Measurements from ENCODE around the gene DMRTA2.

DNA sequence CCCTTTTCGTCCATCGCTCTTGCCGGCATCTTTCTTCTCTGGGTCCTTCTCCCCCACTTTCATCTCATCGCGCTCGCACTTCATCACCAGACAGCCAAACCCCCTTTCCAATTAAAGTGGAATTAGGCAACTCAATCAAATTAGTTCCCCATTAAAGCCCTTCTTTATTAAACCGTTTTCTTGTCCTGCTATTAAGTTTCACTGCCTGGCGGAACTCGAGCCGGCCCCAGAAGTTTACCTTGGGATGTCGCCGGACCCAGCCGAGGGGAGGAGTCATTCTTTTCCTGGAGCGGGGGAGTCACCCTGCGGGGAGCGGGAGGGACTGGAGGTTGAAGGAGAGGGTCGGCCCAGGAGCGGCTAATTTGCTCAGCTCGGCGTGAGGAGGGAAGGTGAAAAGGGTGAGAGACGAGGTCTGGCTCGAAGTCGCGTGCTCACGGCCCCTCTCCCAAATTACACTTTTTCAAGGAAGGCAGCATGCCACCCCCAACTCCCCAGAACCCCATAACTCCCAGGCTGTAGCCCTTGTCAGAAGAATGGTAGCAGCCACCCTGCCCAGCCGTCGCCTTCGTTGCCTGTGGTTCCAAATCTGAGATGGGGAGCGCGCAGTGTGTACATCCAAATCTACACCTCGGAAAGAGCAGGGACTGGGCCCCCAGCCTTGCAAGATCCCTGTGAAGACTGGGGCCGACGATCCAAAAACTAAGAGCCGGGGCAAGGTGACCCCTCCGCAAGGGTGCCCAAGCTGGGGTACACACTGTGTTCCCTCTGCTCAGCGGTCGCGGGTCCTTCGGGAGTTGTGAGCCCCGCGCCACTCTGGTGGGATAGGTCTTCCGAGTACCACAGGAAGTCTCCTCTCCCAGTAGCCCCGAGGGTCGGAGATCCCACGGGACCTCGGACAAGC is 6.4 kb downstream of the DMRTA2 start:
- TF ChIP-seq, protein P1, sequence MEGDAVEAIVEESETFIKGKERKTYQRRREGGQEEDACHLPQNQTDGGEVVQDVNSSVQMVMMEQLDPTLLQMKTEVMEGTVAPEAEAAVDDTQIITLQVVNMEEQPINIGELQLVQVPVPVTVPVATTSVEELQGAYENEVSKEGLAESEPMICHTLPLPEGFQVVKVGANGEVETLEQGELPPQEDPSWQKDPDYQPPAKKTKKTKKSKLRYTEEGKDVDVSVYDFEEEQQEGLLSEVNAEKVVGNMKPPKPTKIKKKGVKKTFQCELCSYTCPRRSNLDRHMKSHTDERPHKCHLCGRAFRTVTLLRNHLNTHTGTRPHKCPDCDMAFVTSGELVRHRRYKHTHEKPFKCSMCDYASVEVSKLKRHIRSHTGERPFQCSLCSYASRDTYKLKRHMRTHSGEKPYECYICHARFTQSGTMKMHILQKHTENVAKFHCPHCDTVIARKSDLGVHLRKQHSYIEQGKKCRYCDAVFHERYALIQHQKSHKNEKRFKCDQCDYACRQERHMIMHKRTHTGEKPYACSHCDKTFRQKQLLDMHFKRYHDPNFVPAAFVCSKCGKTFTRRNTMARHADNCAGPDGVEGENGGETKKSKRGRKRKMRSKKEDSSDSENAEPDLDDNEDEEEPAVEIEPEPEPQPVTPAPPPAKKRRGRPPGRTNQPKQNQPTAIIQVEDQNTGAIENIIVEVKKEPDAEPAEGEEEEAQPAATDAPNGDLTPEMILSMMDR (conservative IDR thresholded peaks at IDR 0.05; ENCODE audit: low read depth, low read length) = no peak
- no peak for TF ChIP-seq POLR2A (IDR thresholded peaks at IDR 0.05; ENCODE audit: low read depth, low read length)
- no peak for TF ChIP-seq SMC3 (IDR thresholded peaks at IDR 0.05; ENCODE audit: low read depth, low read length)
- TF ChIP-seq CHD1 (IDR thresholded peaks at IDR 0.05; ENCODE audit: low read depth, low read length) = no peak
- no peak for TF ChIP-seq RFX5 (IDR thresholded peaks at IDR 0.05; ENCODE audit: low read depth, low read length)
- TF ChIP-seq RAD21 (IDR thresholded peaks at IDR 0.05; ENCODE audit: low read length) = no peak
- TF ChIP-seq, protein P2, sequence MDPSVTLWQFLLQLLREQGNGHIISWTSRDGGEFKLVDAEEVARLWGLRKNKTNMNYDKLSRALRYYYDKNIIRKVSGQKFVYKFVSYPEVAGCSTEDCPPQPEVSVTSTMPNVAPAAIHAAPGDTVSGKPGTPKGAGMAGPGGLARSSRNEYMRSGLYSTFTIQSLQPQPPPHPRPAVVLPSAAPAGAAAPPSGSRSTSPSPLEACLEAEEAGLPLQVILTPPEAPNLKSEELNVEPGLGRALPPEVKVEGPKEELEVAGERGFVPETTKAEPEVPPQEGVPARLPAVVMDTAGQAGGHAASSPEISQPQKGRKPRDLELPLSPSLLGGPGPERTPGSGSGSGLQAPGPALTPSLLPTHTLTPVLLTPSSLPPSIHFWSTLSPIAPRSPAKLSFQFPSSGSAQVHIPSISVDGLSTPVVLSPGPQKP (IDR thresholded peaks at IDR 0.05; ENCODE audit: borderline replicate concordance, low read depth, low read length) = no peak
- TF ChIP-seq CEBPB (IDR thresholded peaks at IDR 0.05; ENCODE audit: low read depth, low read length) = no peak
- no peak for TF ChIP-seq FOS (IDR thresholded peaks at IDR 0.05; ENCODE audit: low read depth, low read length)
- TF ChIP-seq, protein P3, sequence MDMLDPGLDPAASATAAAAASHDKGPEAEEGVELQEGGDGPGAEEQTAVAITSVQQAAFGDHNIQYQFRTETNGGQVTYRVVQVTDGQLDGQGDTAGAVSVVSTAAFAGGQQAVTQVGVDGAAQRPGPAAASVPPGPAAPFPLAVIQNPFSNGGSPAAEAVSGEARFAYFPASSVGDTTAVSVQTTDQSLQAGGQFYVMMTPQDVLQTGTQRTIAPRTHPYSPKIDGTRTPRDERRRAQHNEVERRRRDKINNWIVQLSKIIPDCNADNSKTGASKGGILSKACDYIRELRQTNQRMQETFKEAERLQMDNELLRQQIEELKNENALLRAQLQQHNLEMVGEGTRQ (IDR thresholded peaks at IDR 0.05; ENCODE audit: low read depth, low read length) = no peak
- no peak for TF ChIP-seq RCOR1 (IDR thresholded peaks at IDR 0.05; ENCODE audit: insufficient replicate concordance, low read length)
- TF ChIP-seq MAFK (IDR thresholded peaks at IDR 0.05; ENCODE audit: low read depth, low read length) = no peak
- TF ChIP-seq BHLHE40 (IDR thresholded peaks at IDR 0.05; ENCODE audit: low read depth, low read length) = no peak

Data from IMR-90 (cell line).